Stimulated activated CD4-positive, alpha-beta T cell treated with anti-CD3 and anti-CD28 coated beads, Interleukin-12 subunit alpha, Interleukin-12 subunit beta, amount 100 ng/mL, for 4 hours (primary cell): Measurements from ENCODE around the gene CEP131.
"Not testable (repeated sequence)": the region's sequence is repeated elsewhere in the genome, so short reads cannot be mapped to it uniquely, and the experiment has no call there.

Experiments
- DNase-seq: peaks from one replicate; pipeline ENCODE4 v3.0.0-alpha.2; 2020

CEP131 gene

GRCh38 chr17:81162491-81162890 is 60.3 kb downstream of the CEP131 start:
- DNase-seq, result no peak

DNA sequence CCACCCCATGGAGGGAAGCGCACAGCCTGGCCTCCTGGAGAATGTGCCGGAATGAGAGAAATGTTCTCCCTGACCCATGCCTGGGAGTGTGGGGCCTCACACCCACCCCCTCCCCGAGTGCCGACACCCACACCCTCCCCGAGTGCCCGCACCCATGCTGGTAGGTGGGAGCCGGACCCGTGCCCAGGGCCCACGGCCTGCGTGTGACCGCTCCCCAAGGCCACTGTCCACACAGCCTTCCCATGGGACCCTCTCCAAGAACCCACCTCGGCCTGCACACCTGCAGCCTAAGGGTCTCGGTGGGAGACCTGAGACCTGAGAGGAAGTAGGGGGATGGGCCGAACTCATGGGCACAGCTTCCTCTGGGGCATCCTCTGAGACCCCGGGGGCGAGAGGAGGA is 60.8 kb downstream of the CEP131 start:
- DNase-seq, result no peak

DNA sequence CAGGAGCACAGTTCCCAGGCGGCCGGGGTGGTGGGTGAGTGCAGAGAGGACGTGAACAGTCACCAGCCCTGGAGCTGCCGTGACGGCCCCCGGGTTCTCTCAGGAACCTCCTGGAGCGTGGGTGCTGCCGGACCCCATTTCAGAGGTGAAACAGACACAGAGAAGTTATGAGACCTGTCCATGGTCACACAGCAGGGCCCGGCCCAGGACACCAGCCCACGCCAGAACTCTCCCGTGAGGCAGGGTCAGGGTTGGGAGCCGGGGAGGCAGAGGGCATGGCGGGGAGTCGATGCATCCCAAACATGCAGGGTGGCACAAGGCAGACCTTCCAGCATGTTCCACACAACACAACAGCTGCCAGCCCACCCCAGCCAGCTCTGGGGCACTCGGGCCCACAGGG is 61.2 kb downstream of the CEP131 start:
- DNase-seq, result no peak

GRCh38 chr17:81160747-81161453 is 61.9 kb downstream of the CEP131 start:
- no peak for DNase-seq

DNA sequence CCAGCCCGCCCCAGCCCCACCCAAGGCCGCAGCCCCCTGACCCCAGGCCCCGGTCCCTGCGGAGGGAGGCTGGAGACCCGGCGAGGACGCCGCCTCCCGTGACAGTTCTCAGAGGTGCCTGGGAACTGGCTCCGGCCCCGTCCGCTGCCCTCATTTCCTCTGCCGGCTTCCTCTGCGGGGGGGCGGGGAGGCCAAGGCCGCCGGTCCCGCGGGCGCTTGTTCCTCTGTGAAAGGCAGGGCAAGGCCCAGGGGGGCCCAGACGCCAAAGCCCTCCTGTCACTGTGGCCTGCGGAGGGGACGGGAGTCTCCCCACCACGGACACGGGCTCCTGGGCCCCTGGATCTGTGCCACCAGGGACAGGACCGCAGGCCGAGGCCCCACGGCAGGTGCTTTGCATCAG is 62.5 kb downstream of the CEP131 start:
- DNase-seq, result no peak

DNA sequence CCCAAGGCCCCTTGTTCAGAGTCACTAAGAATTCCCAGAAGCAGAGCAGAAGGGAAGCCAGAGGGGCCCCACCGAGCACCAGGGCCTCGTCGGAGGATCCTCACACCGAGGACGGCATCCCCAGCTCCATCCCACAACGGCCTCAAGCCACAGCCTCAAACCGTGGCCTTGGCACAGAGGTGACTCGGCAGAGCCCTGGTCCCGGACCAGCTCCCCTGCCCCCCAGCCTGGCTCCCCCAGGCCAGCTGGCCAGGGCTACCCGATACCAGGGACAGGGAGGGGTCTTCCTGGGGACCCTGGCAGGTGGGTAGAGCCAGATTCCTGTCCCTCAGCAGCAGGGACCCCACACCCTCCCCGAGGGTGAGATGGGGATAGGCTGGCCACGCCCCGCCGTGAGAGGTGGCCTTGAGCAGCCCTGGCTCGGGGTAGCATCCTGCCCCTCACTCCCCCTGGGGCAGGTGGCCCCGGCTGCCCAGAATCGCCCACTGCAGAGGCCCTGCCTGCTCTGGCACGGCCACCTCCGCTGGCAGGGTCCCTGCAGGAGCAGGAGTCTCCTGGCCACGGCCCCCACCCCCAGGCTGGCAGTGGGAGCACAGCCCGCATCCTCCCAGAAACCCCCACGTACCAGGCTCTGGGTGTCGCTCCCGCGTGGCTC is 63.0 kb downstream of the CEP131 start:
- no peak for DNase-seq

- no peak for DNase-seq
These were observed 63.8 kb downstream of the CEP131 start for GRCh38 chr17:81158688-81159590.

DNA sequence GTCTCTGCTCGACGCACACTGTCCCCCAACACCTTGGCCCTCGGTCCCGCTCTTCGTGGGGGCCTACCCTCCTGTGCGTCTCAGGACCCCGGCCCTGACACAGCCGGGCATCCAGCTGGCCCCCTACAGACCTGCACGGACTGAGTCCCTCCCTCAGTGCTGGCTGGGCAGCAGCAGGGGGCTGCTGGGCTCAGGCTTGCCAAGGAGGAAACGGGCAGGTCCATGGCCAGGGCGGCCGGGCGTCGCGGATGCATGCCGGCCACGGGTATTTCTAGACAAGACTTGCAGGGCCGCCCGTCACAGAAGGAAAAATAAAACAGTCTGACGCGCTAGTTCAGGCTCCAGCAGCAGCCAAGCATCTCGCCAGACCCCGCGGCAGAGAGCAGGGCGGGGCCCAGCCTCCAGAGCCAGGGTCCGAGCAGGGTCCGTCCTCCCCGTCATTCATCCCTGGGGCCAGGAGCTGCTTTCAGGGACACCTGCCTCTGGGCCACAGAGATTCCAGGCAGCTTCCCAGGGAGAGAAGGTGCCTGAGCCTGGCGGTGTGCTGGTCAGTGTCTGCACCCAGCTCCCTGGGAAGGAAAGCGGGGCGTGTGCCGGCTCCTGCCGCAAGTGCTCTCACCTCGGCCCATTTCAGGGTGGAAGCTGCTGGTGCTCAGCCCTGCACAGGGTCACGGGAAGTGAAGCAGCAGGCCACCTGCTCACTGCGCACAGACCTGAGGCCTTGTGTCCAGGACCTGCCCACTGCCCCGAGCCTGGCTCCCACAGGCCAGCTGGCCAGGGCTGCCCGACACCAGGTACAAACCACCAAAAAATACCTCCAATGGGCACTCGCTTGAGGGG is 64.7 kb downstream of the CEP131 start:
- no peak for DNase-seq

- no peak for DNase-seq
These were observed 65.6 kb downstream of the CEP131 start for GRCh38 chr17:81156866-81157805.

- DNase-seq, result no peak
These were observed 67.8 kb downstream of the CEP131 start for GRCh38 chr17:81154961-81155360.

- DNase-seq, result not testable (repeated sequence)
These were observed 68.7 kb downstream of the CEP131 start for GRCh38 chr17:81154016-81154415.

DNA sequence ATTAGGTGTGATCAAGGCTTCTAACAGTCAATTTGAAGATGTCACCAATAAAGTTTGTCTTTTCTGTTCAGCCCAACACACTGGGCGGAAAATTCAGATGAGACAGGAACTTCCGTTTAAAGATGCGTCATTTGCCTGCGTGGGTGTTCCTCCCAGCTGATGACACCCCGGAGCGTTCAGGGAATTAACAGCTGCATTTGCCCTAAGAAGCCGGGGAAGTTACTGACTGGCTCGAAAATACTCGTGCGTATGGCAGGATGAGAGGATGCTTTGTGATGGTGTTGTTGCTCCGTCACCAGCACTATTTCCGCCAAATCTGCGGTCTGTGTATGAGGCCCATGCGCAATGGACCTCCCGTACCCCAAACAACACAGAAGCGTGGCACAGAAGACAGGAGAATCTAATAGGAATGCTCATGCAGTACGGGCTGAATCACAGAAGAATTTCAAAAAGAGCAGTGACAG is 69.4 kb downstream of the CEP131 start:
- no peak for DNase-seq

GRCh38 chr17:81152288-81152828 is 70.4 kb downstream of the CEP131 start:
- no peak for DNase-seq

GRCh38 chr17:81151278-81151677 is 71.5 kb downstream of the CEP131 start:
- no peak for DNase-seq

GRCh38 chr17:81150377-81151077 is 72.2 kb downstream of the CEP131 start:
- no peak for DNase-seq

- no peak for DNase-seq
These were observed 73.7 kb downstream of the CEP131 start for GRCh38 chr17:81148986-81149533.

DNA sequence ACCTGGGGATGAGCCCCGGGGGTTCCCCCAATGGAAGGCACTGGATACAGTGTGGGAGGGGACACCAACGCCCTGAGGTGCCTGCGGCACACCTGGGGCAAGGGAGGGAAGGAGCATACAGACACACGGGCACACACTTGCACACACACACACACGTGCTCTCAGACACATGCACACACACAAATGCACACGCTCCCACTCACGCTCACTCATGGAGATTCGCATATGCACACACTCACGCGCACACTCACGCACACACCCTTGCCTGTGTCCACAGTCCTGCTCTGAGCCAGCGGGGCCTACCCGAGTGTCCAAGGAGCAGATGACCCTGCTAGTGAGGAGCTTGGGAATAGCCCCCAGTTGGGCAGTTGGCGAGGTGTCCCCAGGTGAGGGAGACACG is 74.2 kb downstream of the CEP131 start:
- no peak for DNase-seq

GRCh38 chr17:81147701-81148100 is 75.1 kb downstream of the CEP131 start:
- DNase-seq, result no peak

GRCh38 chr17:81146208-81146607 is 76.6 kb downstream of the CEP131 start:
- DNase-seq, result not testable (repeated sequence)

- no peak for DNase-seq
These were observed 78.4 kb downstream of the CEP131 start for GRCh38 chr17:81144423-81144781.
